A549 treated with CpdA at 1 μM for 4 hours (cell line): ENCODE results near the gene LTBP3. TPM values are rescaled to one million over a fixed set of nuclear protein-coding genes. Genes with fewer than 3 reads are reported as not detected.

Experiments used
- total RNA-seq: library from RNA; stranded (reverse); fragments of 200-300 nt; extraction: Qiagen RNA extraction; gene quantifications from 5 replicates; pipeline ENCODE4 v1.2.3, GENCODE V29; 2022; ENCODE audit warnings: low read depth

The LTBP3 gene
- total RNA-seq = 98.2 to 144 TPM (median 118 TPM) in 5 replicates

DNA sequence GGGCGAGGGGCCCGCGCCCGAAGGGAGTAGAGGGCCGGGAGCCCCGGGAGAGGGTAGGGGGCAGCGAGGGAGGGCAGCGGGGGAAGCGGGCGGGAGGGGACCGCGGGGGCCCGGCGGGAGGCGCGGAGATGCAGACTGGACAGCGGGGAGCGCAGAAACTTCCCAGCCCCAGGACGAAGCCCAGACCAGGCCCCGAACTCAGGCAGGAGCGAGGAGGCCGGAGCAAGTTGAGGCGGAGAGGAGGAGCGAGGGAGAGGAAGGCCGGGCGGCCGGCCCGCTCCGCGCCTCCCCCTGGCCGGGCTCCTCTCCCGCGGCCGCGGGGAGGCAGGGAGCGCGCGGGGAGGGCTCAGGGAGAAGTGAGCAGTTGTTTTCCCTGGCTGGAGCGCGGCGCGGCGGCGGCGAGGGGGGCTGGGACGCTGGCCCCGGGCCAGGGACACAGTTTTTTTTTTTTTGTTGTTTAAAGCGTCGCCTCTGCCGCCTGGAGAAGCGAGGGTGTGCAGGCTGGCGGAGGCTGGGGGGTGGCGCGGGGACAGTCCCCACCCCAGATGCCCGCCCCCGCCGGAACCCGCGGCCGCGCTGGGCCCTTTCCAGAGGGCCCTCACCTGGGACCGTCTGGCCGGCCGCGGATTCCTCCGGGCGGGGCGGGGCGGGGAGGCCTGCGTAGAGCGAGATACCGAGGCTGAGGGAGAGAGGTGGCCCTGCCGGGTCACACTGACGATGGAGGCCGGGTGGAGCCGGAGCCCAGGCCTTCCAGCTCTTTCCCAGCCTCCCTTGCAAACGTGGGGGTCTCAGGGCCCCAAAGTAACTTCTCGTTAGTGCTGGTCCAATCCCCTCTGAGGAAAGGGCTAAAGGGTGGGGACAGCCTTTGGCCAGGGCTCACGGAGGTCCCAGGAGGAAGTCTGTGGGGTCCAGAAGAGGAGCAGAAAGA, at the start of gene LTBP3:
Gene LTBP3, minus strand, starts transcription at position 358 of the 928 bp plus-strand sequence. CDS start 400 bp downstream, outside the sequence.

DNA sequence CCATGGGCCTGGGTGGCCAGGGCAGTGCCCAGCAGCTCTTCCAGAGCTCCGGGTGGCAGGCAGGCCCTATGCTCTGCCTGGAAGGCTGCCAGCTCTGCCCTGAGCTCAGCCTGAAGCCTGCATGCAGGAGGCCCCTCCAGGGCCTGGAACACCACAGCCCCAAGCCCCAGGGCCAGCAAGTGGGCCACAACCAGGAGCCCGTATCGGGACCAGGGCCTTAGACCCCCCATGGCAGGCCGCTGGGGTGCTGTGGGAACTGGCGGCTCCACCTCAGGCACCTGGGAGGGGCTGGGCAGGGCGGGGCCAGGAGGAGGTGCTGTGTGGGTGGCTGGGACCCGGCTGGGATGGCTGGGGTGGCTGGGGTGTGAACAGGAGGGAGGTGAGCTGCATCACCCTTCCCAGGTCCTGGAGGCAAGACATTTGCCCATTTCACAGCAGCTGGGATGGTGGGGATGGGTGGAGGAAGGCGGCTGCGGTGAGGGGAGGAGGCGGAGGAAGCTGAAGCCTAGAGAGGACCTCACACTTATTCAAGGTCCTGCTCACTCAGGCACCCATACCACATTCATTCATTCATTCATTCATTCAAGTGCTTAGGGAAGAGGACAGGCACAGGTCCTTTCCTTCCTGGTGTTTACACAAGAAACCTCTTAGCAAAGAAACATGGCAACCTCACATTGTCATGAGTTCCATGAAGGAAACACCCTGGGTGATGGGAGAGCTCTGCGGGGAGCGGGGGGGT, 37.6 kb upstream of the LTBP3 start, which contains the start of gene KCNK7:
Gene KCNK7, minus strand, starts transcription at position 258 of the 739 bp plus-strand sequence. Its CDS starts 28 bp downstream, at position 230.

DNA sequence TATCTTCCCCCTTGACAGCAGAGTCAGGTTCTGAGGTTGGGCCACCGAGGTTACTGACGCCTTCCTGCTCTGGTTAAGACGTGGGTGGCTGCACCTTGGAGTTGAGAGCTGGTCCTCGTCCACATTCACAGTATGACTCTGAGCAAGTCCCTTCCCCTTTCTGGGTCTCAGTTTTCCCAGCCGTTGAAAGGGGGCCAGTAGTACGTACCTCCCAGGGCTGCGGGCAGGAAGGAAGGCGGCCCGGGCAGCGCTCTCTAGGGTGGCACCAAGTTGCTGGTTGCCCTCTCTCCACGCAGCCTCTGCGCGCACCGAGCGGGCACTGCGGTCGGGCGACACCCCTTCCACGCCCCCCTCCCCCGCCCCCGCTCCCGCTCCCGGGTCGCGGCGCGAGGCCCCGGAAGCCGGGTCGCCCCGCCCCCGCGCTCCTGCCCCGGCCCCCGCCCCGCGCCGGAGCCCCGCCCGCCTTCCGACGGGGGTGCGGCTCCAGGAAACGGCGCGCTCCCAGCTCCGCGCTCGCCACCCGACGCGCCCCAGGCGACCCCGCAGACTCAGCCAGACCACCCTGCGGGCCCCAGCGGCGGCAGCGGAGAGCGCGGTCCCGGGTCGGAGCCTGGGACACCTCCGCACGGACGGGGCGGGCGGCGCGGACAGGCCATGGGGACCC, 17.5 kb upstream of the LTBP3 start, which contains the start of gene EHBP1L1:
Gene EHBP1L1, plus strand, starts transcription at position 486 of the 664 bp plus-strand sequence. CDS start 250 bp downstream, outside the sequence.

DNA sequence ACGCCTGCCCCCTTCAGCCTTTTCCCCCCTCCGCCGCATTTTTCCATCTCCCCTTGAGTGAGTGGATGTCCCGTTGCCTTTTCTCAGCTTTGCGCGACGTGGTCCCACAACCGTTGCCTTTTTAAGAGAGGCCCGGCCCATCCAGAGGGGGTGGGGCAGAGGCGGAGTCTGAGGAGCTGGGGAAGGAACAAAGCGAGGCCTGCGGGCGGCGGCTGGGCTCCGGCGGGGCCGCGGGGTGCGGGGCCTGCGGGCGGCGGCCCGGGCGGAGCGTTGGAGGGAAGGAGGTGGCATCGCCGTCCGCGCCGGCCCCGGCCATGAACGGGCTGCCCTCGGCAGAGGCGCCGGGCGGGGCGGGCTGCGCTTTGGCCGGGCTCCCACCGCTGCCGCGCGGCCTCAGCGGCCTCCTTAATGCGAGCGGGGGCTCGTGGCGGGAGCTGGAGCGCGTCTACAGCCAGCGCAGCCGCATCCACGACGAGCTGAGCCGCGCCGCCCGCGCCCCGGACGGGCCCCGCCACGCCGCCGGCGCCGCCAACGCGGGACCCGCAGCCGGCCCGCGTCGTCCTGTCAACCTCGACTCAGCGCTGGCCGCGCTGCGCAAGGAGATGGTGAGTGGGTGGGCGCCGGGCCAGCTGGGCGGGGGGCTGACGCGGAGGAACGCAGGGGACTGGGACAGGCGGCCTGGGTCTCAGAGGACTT, 14.3 kb upstream of the LTBP3 start, which contains the start of gene FAM89B:
Gene FAM89B, plus strand, starts transcription at position 183 of the 696 bp plus-strand sequence. Its CDS starts 132 bp downstream, at position 315.

GRCh38 chr11:65569973-65570918, 12.1 kb upstream of the LTBP3 start, which contains the start of gene ZNRD2:
TSS of gene ZNRD2 (plus strand) at chr11:65570477. CDS start at chr11:65570492, 15 bp downstream.

DNA sequence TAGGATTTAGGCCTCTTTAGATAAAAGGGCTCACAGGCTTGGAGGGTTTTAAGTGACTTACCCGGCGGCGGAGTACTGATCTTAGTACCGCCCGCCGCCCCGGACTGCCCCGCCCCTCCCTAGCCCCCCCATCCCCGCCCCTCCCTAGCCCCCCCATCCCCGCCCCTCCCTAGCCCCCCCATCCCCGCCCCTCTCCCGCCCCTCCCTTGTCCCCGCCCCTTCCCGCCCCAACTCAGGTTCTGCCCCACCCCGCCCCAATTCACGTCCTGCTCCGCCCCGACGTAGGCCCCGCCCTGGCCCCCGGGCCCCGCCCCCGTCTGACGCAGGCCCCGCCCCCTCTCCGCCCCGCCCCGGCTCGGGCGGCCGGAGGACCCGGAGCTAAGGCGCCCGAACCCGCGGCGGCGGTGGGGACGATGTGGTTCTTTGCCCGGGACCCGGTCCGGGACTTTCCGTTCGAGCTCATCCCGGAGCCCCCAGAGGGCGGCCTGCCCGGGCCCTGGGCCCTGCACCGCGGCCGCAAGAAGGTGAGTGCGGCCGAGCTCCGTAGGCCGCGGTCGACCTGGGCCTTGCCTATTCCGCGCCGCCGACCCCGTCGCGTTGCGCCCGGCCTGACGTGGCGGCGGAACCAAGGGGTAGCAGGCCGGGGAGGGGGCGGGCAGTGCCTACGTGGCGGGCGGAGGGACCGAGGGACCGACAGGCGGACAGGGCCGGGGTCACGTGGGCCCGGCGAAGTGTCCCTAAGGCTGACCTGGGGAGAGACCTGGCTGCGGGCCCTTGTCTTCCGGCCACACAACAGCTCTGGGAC, 33.2 kb downstream of the LTBP3 start, which contains the start of gene SCYL1:
Gene SCYL1, plus strand, starts transcription at position 343 of the 805 bp plus-strand sequence. Its CDS starts 71 bp downstream, at position 414.

DNA sequence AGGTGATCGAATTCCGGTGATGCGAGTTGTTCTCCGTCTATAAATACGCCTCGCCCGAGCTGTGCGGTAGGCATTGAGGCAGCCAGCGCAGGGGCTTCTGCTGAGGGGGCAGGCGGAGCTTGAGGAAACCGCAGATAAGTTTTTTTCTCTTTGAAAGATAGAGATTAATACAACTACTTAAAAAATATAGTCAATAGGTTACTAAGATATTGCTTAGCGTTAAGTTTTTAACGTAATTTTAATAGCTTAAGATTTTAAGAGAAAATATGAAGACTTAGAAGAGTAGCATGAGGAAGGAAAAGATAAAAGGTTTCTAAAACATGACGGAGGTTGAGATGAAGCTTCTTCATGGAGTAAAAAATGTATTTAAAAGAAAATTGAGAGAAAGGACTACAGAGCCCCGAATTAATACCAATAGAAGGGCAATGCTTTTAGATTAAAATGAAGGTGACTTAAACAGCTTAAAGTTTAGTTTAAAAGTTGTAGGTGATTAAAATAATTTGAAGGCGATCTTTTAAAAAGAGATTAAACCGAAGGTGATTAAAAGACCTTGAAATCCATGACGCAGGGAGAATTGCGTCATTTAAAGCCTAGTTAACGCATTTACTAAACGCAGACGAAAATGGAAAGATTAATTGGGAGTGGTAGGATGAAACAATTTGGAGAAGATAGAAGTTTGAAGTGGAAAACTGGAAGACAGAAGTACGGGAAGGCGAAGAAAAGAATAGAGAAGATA, 59.0 kb downstream of the LTBP3 start, which contains the start of gene MALAT1:
Gene MALAT1, plus strand, starts transcription at position 69 of the 736 bp plus-strand sequence.

Other genes starting within 250 kb of the LTBP3 start
- 13.5 to 17.6 TPM (median 14.3 TPM) in 5 replicates for gene CDC42EP2, start 243.5 kb downstream of the LTBP3 start, total RNA-seq
- gene DPF2, start 224.5 kb downstream of the LTBP3 start, total RNA-seq = 38.8 to 43.9 TPM (median 41.9 TPM) in 5 replicates
- 0.72 to 1.1 TPM (median 0.91 TPM) in 5 replicates for gene TIGD3, start 203.6 kb downstream of the LTBP3 start, total RNA-seq
- gene SLC25A45, start 175.7 kb downstream of the LTBP3 start, total RNA-seq = 9.9 to 13.7 TPM (median 10.5 TPM) in 5 replicates
- gene FRMD8, start 171.7 kb downstream of the LTBP3 start, total RNA-seq = 42.3 to 55.3 TPM (median 49.6 TPM) in 5 replicates
- gene NEAT1, start 135.6 kb downstream of the LTBP3 start, total RNA-seq = 153 to 258 TPM (median 188 TPM) in 5 replicates
- gene MALAT1, start 59.3 kb downstream of the LTBP3 start, total RNA-seq = 39.4 to 90.9 TPM (median 58.6 TPM) in 5 replicates
- gene SCYL1, start 33.3 kb downstream of the LTBP3 start, total RNA-seq = 49.8 to 64.2 TPM (median 61.8 TPM) in 5 replicates
- gene ZNRD2, start 12.1 kb upstream of the LTBP3 start, total RNA-seq = 70.0 to 81.9 TPM (median 77.0 TPM) in 5 replicates
- gene FAM89B, start 14.2 kb upstream of the LTBP3 start, total RNA-seq = 25.5 to 56.2 TPM (median 53.5 TPM) in 5 replicates
- gene EHBP1L1, start 17.7 kb upstream of the LTBP3 start, total RNA-seq = 30.8 to 48.3 TPM (median 46.0 TPM) in 5 replicates
- gene KCNK7, start 37.4 kb upstream of the LTBP3 start, total RNA-seq = 0.45 to 1.1 TPM (median 0.59 TPM) in 5 replicates
- gene MAP3K11, start 55.9 kb upstream of the LTBP3 start, total RNA-seq = 36.8 to 60.0 TPM (median 53.5 TPM) in 5 replicates
- 28.5 to 41.2 TPM (median 36.9 TPM) in 5 replicates for gene PCNX3, start 57.4 kb upstream of the LTBP3 start, total RNA-seq
- gene SIPA1, start 79.7 kb upstream of the LTBP3 start, total RNA-seq = 8.2 to 22.4 TPM (median 21.4 TPM) in 5 replicates
- 66.9 to 84.3 TPM (median 79.5 TPM) in 5 replicates for gene RELA, start 104.6 kb upstream of the LTBP3 start, total RNA-seq
- 38.5 to 51.3 TPM (median 50.2 TPM) in 5 replicates for gene KAT5, start 153.9 kb upstream of the LTBP3 start, total RNA-seq
- 32.5 to 54.6 TPM (median 48.4 TPM) in 5 replicates for gene RNASEH2C, start 162.4 kb upstream of the LTBP3 start, total RNA-seq
- 8.6 to 13.0 TPM (median 11.2 TPM) in 5 replicates for gene AP5B1, start 222.6 kb upstream of the LTBP3 start, total RNA-seq
- 0.02 to 0.08 TPM (median 0.06 TPM) in 3 of 5 replicates, not detected in the others for gene OVOL1, start 228.7 kb upstream of the LTBP3 start, total RNA-seq